HG03196 (cell line): Measurements from ENCODE around the gene CUL1.

Source experiments
- ATAC-seq: cut with Tn5 transposase; IDR thresholded peaks from one replicate; pipeline ENCODE4 v1.9.1; 2021; ENCODE audit not compliant: unreplicated experiment

The CUL1 gene

DNA sequence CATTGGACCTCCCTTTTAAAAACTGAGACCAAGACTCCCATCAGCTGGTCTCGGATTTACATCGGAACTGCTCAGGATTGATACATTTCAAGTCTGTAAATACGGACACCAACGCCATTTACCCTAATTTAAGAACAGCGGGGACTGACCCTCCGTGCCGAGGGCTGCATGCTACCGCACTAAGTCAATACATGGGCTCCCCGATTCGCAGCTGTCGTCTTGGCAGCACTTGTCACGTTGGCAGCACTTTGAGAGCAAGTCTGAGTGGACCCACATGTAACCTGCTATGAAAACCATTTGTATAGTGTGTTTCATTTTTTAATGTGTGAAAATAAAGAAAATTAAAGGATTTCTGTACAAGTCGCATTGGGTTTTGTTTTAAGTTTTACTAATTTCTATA, 102.0 kb downstream of the CUL1 start:
- no peak for ATAC-seq

DNA sequence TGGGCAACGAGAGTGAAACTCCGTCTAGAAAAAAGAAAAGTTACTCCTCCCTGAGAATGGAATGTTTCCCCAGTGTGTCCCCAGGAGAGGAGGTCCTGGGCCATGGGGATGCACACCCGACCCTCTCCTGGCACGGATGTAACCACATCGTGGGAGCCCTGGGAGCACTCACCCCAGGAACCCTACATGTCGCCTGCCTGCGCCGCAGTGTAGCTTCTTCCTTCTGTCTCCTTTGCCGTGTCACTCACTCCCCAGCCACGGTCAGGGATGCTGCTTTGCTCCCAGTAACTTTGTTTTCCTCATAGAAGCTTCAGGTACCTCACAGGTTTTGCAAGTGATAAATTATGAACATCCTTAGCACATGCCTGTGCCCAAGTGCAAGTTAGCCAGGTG, 103.4 kb downstream of the CUL1 start:
- no peak for ATAC-seq

DNA sequence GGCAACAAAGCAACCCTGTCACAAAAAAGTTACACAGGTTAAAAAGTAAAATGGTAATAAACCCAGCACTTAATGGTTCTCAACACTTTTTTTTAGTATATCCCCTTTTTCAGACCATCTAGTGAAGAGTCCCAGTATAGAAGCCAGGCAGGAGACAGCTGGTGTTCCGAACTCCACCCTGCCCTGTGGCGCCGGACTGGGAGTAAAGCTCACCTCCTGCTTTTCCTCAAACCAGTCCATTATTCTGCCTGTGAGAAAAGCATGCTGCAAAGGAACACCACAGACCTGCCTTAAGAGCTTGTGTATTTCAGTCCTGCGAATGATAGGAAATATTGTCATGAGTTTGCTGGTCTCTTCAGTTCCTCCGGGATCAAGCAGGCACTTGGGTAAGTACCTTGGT, 104.4 kb downstream of the CUL1 start:
- ATAC-seq, result no peak

DNA sequence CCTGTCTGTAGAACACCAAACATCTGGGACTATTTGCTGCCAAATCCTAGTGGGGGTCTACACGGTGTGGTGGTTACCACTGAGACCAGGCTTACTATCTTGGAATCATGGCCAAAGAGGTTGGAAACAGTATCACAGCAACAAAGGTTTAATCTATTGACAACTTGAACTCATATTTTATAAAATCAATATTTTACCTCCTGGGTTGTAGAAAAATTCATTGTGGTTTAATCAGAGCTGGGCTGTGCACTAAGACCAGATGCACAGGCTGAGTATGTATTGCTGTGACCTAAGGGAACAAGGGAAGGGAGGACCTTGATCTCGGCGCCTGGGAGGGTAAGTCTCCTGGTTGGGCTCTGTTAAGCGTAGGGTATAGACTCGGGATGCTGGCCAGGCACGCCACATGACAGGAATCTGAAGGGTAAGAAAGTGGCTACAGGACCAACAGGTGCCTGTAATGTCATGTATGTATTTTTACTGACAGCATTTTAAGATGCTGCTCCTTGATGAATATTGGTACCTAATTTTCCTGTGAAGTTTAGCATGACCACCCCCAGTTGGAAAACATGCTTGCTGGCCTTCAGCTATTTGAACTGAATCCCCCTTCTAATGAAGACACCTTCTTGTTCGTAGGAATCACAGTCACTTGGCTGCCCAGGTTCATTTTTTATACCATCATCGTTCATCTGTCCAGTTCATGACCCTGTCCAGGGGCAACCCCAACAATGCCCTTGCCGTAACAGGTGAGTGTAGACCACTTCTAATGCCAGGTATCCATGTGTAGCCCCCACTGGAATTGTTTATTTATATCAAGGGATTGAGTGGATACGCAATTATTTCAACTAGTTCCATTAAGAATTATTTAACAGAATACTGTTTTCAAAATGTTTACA, 105.9 kb downstream of the CUL1 start:
- ATAC-seq, result no peak

DNA sequence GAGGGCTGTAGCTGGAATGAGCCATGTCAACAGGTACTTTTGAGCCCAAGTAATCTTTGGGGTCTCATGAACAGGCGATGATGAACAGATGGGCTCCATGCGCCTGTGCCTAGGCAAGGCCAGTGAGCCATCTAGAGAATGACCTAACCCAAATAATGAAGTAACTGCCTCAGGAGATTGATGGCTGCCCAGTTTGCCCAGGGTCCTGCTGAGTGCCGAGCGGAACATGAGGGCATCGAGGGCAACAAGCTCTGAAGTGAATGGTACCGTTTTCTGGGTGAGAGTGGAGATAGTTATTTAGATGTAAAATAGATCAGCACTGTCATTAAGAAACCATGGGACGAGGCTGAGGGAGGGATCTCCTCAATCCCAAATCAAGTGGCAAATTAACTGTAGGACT, 107.5 kb downstream of the CUL1 start:
- ATAC-seq, result no peak

DNA sequence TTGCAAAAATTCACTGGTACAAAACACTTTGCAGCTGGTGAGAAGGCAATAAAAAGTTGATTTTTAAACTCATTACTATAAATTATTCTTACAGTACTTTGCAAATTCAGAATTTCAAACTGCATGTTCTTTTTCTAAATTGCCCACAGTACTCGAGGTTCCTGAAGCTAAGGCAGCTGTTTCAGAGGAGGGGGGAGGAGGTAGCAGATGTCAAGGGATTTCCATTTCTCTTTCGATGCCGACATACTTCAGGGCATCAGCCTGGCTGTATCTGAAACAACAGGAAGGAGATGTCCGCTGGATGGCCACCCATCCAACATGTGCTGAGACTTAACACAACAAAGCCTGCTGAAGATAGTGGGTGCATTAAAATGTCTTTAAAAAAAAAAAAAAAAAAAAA, 108.7 kb downstream of the CUL1 start:
- no peak for ATAC-seq

DNA sequence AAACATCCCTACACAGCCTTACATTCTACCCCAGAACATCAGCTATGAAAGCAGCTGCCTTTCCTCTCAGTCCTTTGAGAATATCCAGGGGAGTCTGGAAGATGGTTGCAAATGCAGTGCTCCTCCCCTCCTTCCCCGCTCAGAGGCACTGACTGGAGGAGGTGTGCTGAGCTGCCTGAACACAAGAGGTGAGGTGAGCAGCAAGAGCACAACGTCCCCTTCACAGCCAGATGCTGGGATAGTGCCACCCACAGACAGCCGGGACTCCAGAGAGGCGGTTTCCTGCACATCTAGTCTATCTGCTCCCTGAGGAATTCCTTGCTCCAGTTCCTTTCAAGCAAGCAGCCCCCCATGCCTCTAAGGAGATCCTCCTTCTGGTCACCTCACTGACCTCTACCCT, 111.2 kb downstream of the CUL1 start:
- ATAC-seq, result no peak

DNA sequence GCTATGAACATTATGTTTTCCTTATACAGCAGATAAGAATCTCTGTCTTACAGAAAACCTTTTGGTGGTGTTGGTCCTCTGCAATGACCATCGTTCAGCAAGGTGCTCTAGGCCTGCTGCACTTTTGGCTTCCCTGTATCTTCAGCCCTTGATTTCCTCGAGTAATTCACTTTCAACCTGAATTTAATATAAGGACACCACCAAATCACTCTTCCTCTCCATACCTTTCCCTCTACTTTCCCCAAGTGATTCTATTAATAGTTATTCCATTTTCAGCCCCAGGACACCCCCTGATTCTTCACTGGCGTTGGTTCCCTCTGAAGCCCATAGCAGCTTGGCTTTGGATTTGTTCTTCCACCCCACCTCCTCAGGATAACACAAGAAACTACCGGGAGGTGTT, 113.2 kb downstream of the CUL1 start:
- ATAC-seq, result no peak

DNA sequence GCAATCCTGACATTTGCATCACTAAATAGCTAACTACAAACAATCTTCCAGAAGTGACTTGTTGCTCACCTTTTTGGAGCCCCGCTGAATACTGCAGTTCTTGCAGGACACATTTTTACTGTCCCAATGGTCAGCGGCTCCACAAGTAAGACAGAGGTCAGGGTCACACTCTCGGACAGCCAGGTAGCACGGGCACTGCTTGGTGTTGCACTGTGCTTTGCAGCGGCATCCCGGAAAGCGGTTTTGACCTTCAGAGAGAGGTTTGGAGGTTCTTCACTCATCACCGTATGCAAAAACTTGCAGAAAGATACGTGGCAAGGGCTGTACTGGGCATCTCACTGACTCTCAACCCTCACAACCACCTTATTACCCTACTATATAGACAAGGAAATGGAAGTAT, 115.2 kb downstream of the CUL1 start:
- no peak for ATAC-seq

DNA sequence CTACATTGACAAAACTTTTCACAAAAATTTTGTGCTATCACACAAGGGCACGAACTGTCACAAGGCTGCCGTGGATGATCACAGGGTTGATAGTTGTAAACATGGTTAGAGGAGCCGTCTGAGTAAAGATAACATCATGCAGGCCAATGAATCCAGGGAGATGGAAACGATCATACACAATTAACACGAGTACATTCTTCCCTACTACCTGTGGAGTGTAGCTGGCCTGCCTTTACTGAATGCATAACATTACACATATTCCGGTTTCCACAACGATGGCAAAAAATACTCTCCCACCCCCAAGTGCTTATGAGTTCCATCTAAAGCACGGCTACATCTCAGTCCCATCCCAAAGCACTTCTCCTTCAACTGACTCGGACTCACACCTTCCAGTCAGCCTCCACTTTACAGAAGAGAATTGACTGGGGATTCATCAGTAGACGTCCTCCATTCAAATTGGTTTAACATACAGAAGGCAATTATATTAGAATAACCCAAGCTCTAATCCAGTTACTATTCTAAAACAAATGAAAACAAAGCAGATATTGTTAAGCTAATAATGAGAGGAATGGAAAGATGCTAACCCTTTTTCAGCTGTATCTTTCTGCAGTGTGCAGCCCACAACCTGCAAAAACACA, 116.3 kb downstream of the CUL1 start:
- ATAC-seq, result no peak

DNA sequence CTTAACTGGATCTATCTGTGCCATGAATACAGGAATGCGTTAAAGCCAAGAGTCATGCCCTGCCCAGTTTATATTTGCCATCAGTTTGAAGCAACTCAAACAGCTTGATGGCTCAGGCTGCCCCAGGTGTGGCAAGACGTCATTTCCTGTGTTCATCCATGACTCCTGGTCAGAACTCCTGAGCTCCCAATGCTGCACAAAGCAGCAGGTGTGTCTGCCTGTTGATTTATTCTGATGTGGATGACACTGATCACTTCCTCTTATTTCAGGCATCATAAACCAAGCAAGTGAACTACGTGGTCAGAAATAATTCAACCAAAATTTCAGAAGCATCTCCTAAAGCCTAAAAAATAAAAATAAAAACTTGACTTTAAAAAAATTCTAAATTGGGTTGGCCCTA, 116.9 kb downstream of the CUL1 start:
- no peak for ATAC-seq

DNA sequence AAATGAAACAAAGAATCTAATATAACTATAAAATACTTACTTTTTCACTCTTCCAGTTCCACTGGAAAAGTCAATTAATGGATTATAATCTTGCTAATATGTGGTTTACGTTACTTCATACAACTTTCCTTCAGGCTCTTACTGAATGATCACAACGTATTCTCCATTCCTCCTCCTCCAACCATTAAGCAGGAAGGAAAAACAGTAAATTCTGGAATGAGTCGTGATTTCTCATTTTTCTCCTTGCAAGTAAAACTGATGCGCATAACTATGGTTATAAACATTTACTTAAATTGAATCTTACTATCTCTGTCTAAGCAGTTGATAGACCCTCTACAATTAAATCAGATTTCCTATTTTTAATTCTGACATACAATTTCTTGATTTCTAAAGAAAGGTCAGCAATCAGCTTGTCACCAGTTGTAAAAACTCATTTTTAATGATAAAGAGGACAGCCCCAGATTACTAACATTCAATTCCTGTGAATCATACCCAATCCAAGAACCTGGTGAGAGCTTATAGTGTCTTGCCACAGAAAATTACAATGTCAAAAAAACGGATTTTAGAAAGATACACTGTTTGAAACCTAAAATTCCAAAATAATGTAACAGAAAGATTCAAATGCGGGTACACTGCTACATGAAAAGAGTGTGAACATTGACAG, 121.1 kb downstream of the CUL1 start:
- ATAC-seq, result no peak

DNA sequence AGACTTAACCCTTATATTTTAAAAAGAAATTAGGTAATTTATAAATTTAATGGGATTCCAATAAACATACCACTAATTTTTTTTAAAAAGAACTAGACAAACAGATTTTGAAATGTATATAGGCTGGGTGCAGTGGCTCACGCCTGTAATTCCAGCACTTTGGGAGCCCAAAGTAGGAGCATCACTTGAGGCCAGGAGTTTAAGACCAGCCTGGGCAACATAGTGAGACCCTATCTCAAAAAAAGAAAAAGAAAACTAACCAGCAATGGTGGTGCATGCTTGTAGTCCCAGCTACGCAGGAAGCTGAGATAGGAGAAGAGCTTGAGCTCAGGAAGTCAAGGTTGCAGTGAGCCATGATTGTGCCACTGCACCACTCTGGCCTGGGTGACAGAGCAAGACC, 122.7 kb downstream of the CUL1 start:
- no peak for ATAC-seq

DNA sequence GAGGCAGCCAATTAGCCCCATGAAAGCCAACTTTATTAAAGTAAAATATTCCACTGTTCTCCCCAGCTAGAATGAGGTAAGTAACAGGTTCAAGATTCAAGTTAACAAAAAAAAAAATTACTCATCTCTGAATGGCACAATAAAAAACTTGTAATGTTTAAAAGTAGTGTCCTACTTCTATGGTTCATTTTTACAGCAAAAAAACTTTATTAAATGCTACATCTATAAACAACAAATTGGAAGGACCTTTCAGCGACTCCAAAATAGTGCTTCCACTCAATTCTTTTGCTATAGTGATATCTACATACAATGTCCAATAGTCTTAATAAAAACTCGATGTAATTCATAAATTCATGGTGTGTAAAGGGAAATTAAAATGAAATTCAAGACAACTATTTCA, 126.2 kb downstream of the CUL1 start:
- ATAC-seq, result no peak

DNA sequence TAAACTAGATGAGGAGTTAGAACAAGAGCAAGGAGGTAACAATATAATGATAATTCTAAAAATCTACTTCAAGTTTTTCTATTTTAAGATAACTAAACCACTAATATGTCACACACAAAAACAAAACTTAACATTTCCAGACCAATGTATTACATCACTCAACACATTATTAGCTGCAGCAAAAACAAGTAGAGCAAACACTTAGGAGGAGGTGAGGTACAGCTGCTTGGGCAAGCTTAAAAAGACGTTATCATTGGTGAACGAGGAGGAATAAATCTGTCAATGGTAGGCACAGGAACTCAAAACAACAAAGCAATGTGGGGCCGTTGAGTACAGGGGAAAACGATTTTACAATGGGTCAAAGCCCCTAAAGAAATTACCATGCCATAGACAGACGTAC, 126.6 kb downstream of the CUL1 start:
- ATAC-seq, result no peak

DNA sequence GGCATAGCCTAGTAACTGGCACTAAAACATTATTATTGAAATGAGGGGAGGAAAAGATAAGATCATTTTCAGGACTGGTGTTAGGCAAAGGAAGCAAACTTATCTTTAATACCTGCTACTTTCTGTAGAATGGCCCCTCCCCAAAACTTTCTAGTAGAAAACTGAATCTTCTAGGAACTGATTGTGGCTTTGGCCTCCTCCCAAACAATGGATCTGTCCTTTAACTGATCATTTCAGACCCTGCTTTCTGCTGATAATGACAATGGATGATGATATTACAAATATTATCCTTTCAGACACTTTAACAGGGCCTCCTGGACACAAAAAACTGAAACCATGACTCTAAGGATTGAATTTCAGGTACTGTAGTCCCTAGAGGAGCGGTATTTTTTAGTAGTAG, 130.3 kb downstream of the CUL1 start:
- no peak for ATAC-seq

DNA sequence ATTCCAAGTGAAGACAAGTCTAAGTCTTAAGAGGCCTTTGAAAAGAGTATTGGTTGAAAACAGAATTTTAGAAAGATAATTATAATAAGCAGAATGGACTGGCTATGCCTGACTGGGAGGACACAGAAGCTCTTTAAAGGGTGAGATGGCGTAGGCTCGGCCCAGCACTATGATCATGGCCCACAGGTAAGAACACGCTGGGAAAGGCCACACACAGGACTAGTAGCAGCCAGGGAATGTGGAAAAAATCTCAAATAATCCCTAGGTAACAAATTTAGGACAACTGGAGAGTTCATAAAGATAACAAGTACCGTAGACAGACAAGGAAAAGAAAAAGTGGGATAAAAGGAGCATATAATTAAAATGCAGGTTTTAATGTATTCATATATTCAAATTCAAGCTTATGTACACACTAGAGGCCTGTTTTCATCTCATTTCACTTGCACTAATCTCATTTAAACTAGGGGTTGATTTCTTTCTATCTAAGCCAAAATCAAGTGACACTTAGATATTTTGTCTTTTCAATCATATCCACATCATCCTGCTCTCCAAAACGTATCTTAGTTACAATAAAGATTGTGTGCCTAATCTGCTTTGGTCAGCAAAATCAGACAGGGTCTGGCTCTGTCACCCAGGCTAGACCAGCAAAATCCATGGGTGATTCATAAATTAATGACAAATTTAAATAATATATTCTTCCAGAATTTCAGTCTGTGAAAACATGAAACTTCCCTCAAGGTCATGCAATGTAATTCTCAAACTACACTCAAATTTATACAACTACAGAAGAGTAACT, 132.4 kb downstream of the CUL1 start:
- ATAC-seq, result no peak

DNA sequence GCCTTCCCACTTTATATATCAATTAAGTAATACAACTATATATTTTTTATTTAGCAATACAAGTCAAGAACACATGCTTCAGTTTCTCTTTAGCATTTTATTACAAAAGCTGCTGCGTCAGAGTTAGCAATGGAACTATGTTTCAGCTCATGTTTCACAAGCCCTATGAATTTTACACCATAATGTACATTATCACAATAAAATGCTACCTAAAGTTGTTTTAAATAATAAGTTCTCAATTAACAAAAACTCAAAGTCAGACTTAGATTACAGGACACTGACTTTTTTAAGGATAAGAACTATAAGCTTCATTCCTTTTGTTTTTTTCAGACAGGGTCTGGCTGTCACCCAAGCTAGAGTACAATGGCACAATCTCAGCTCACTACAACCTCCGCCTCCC, 133.1 kb downstream of the CUL1 start:
- ATAC-seq, result no peak

DNA sequence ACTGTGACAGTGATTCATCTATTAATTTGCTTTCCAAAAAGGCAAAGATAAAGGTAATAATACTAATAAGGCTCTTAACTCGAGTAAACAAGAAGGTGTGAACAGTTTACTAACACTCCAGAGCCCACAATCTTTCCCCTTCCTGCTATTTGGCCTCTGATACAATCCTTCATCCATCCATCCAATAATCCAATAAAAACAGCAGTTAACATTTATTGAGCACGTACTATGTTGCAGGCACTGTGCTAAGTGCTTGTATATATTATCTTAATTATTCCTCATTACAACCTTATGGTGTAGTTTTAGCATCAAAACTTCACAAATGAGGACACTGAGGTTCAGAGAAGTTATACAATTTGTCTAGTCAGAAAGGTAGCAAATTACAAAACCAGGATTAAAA, 135.9 kb downstream of the CUL1 start:
- ATAC-seq, result no peak

DNA sequence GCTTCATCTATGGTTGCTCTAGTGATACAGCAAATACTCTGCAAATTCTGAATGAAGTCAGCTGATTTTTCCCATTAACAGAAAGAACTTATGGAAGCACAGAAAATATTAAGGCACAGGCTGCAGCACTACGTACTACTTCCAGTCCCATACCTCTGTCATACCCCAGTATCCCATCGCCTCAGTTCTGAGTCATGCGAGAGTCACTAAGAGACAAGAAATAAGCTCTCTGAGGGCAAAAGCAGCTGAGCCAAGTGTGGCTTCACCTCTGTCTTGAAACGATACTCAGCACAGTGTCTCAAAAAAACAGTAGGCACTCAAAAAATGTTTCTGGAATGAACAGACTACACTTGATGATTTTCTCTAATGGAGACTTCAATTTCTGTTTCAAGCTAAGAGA, 137.2 kb downstream of the CUL1 start:
- no peak for ATAC-seq

DNA sequence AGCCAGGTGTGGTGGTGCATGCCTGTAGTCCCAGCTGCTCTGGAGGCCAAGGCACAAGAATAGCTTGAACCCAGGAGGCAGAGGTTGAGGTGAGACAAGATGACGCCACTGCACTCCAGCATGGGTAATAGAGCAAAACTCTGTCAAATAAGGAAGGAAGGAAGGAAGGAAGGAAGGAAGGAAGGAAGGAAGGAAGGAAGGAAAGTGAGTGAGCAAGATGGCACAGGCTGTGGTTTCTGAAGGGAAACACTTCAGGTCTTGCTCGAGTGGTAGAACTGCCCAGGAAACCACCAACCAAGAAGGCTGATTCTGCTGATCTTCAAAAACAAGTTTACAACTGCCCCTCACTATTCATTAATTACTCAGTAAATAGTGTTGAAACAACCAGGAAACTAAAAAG, 140.2 kb downstream of the CUL1 start:
- no peak for ATAC-seq
